ENCODE results near the gene SCN5A. TPM values are rescaled to one million over a fixed set of nuclear protein-coding genes. Genes with fewer than 3 reads are reported as not detected.

Gene SCN5A
- total RNA-seq, 1 experiment from 2014 or later, result 0.69 TPM

GRCh38 chr3:38698061-38698460 is 48.6 kb upstream of the SCN5A start:
- Histone ChIP-seq H3K4me1 (ENCODE audit: control insufficient read depth, insufficient read depth, low read length) (no peaks in the 10 kb centered on the region), H3K4me3 (ENCODE audit: low read depth in 2 of 2, low read length in 2 of 2) (no peak overlapping the region), H3K27ac (ENCODE audit: low read length) (no peak overlapping the region), H3K27me3 (ENCODE audit: control insufficient read depth, insufficient read depth, low read length) (no peaks in the 10 kb centered on the region), H3K36me3 (ENCODE audit: control insufficient read depth, insufficient read depth, low read length) (no peaks in the 10 kb centered on the region), H3K9me3 (ENCODE audit: control insufficient read depth, insufficient read depth, low read depth, low read length) (no peaks in the 10 kb centered on the region)
- DNase-seq (ENCODE audit: low read depth, low spot score) (no peak), ATAC-seq (no peak)
- BruUV-seq (replicated peaks), result no TSS peak
- intact Hi-C loops (cut with micrococcal nuclease; ENCODE audit: unreplicated experiment) (no loop called here), in situ Hi-C loops (cut with HindIII; ENCODE audit: low pct_unique_long_range_greater_than_20kb, low sequenced_read_pairs) (no loop called here)
- ChIA-PET CTCF (no interaction called here), POLR2A (no interaction called here)
- no peak for TF ChIP-seq SIN3A (IDR thresholded peaks at IDR 0.05; ENCODE audit: borderline replicate concordance, insufficient read depth, low read depth, low read length)
- TF ChIP-seq, protein P1, sequence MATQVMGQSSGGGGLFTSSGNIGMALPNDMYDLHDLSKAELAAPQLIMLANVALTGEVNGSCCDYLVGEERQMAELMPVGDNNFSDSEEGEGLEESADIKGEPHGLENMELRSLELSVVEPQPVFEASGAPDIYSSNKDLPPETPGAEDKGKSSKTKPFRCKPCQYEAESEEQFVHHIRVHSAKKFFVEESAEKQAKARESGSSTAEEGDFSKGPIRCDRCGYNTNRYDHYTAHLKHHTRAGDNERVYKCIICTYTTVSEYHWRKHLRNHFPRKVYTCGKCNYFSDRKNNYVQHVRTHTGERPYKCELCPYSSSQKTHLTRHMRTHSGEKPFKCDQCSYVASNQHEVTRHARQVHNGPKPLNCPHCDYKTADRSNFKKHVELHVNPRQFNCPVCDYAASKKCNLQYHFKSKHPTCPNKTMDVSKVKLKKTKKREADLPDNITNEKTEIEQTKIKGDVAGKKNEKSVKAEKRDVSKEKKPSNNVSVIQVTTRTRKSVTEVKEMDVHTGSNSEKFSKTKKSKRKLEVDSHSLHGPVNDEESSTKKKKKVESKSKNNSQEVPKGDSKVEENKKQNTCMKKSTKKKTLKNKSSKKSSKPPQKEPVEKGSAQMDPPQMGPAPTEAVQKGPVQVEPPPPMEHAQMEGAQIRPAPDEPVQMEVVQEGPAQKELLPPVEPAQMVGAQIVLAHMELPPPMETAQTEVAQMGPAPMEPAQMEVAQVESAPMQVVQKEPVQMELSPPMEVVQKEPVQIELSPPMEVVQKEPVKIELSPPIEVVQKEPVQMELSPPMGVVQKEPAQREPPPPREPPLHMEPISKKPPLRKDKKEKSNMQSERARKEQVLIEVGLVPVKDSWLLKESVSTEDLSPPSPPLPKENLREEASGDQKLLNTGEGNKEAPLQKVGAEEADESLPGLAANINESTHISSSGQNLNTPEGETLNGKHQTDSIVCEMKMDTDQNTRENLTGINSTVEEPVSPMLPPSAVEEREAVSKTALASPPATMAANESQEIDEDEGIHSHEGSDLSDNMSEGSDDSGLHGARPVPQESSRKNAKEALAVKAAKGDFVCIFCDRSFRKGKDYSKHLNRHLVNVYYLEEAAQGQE (IDR thresholded peaks at IDR 0.05; ENCODE audit: insufficient read depth in 1 of 2, low read depth in 2 of 2, low read length in 1 of 2), result no peak

DNA sequence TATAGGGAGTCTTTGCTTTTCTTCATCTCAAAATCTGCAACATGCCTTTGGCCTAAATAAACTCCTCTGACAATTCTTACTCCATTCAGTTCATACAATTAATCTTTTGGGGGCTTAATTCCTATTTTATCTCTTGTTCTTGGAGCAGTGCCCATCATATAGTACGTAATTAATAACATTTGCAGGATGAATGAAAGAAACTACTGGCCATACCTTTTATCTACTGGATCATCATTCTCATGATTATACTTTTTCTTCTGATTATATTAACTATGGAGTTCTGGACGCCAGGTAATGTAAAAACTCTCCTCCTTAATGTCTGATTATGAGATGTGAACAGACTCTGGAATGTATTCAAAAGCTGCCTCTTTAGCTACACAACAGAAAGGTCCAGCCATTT is 46.5 kb upstream of the SCN5A start:
- Histone ChIP-seq H3K36me3 (ENCODE audit: control insufficient read depth, insufficient read depth, low read length) (no peaks in the 10 kb centered on the region), H3K4me3 (ENCODE audit: low read depth in 2 of 2, low read length in 2 of 2) (no peak overlapping the region), H3K27ac (ENCODE audit: low read length) (no peak overlapping the region), H3K9me3 (ENCODE audit: control insufficient read depth, insufficient read depth, low read depth, low read length) (no peaks in the 10 kb centered on the region), H3K27me3 (ENCODE audit: control insufficient read depth, insufficient read depth, low read length) (no peaks in the 10 kb centered on the region), H3K4me1 (ENCODE audit: control insufficient read depth, insufficient read depth, low read length) (no peaks in the 10 kb centered on the region)
- no TSS peak for BruUV-seq (replicated peaks)
- DNase-seq (ENCODE audit: low read depth, low spot score) (no peak), ATAC-seq (no peak)
- intact Hi-C loops (cut with micrococcal nuclease; ENCODE audit: unreplicated experiment) (no loop called here), in situ Hi-C loops (cut with HindIII; ENCODE audit: low pct_unique_long_range_greater_than_20kb, low sequenced_read_pairs) (no loop called here)
- CTCF ChIA-PET, result no interaction called here
- POLR2A ChIA-PET, result no interaction called here
- TF ChIP-seq SIN3A (IDR thresholded peaks at IDR 0.05; ENCODE audit: borderline replicate concordance, insufficient read depth, low read depth, low read length), result no peak
- TF ChIP-seq, protein P2, sequence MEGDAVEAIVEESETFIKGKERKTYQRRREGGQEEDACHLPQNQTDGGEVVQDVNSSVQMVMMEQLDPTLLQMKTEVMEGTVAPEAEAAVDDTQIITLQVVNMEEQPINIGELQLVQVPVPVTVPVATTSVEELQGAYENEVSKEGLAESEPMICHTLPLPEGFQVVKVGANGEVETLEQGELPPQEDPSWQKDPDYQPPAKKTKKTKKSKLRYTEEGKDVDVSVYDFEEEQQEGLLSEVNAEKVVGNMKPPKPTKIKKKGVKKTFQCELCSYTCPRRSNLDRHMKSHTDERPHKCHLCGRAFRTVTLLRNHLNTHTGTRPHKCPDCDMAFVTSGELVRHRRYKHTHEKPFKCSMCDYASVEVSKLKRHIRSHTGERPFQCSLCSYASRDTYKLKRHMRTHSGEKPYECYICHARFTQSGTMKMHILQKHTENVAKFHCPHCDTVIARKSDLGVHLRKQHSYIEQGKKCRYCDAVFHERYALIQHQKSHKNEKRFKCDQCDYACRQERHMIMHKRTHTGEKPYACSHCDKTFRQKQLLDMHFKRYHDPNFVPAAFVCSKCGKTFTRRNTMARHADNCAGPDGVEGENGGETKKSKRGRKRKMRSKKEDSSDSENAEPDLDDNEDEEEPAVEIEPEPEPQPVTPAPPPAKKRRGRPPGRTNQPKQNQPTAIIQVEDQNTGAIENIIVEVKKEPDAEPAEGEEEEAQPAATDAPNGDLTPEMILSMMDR (IDR thresholded peaks at IDR 0.05), result no peak
- no peak for TF ChIP-seq POLR2AphosphoS5 (IDR thresholded peaks at IDR 0.05; ENCODE audit: low read depth, low read length)
- no peak for TF ChIP-seq TCF7L2 (IDR thresholded peaks at IDR 0.05; ENCODE audit: low read depth, low read length)
- TF ChIP-seq, protein P1 (IDR thresholded peaks at IDR 0.05; ENCODE audit: insufficient read depth in 1 of 2, low read depth in 2 of 2, low read length in 1 of 2), result no peak

Data from Panc1 (cell line).